ENCODE results near the gene TYRP1.

GRCh38 chr9:12748016-12748415 lies 54.8 kb downstream of the TYRP1 start:
- TF ChIP-seq, protein P1, sequence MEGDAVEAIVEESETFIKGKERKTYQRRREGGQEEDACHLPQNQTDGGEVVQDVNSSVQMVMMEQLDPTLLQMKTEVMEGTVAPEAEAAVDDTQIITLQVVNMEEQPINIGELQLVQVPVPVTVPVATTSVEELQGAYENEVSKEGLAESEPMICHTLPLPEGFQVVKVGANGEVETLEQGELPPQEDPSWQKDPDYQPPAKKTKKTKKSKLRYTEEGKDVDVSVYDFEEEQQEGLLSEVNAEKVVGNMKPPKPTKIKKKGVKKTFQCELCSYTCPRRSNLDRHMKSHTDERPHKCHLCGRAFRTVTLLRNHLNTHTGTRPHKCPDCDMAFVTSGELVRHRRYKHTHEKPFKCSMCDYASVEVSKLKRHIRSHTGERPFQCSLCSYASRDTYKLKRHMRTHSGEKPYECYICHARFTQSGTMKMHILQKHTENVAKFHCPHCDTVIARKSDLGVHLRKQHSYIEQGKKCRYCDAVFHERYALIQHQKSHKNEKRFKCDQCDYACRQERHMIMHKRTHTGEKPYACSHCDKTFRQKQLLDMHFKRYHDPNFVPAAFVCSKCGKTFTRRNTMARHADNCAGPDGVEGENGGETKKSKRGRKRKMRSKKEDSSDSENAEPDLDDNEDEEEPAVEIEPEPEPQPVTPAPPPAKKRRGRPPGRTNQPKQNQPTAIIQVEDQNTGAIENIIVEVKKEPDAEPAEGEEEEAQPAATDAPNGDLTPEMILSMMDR (IDR thresholded peaks at IDR 0.05) = no peak
- TF ChIP-seq POLR2A (IDR thresholded peaks at IDR 0.05) = no peak
